NCI-H774 (cell line): ENCODE measurements around the gene RPS6KB1.
A peak's percentile ranks its signal among the peaks of the same experiment; 100 is the strongest.
"Not testable (repeated sequence)": the region's sequence is repeated elsewhere in the genome, so short reads cannot be mapped to it uniquely, and the experiment has no call there.

Experiments
- DNase-seq: peaks from one replicate; lab custom pipeline; 2025; lab: John Stamatoyannopoulos, UW

The RPS6KB1 gene

DNA sequence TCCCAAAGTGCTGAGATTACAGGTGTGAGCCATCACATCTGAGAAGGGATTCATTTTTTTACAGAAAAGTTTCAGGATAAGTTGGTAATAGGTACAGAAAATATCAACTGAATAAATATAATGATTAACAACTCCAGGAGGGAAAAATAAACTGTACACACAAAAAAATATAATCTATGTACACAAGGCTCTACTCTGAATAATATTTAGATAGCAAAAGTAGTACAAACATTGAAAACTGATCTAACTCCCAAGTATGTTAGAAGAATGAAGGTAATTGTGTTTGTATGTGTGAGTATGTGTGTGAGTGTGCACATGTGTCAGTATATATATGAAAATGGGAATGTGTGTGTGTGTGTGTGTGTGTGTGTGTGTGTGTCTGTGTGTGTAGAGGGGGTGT is 20.6 kb upstream of the RPS6KB1 start:
- DNase-seq = no peak

DNA sequence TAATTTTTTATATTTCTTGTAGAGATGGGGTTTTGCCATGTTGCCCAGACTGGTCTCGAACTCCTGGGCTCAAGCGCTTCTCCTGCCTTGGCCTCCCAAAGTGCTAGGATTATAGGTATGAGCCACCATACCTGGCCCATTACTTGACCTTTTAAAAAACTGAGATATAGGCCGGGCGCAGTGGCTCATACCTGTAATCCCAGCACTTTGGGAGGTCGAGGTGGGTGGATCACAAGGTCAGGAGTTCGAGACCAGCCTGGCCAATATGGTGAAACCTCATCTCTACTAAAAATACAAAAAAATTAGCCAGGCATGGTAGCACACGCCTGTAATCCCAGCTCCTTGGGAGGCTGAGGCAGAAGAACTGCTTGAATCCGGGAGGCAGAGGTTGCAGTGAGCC is 19.5 kb upstream of the RPS6KB1 start:
- not testable (repeated sequence) for DNase-seq

DNA sequence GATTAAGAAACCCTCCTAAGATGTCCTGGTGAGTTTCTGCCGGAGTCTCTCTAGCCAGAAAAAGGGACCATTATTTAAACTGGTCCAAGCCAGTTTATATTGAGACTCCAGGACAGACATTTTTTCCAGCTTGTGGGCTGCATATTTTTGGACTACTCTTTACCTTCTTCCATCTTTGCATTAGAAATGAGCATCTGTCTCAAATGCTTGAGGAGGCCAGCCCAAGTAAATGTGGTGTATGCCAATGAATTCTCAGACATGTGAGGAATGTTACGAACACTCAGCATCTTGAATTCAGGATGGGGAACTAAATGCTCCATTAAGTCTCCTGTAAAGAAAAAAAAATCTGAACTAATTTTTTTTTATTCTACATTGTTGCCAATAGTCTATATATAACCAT is 18.5 kb upstream of the RPS6KB1 start:
- DNase-seq = no peak

DNA sequence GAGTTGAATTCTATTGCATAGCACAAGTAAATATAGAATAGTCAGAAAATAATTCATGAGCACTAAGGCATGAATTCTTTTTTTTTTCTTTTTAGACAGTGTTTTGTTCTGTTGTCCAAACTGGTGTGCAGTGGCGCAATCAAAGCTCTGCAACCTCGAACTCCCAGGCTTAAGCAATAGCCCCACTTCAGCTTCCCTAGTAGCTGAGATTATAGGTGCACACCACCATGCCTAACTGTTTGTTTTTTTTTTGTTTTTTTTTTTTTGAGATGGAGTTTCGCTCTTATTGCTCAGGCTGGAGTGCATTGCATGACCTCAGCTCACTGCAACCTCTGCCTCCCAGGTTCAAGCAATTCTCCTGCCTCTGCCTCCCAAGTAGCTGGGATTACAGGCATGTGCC is 16.8 kb upstream of the RPS6KB1 start:
- DNase-seq = no peak

DNA sequence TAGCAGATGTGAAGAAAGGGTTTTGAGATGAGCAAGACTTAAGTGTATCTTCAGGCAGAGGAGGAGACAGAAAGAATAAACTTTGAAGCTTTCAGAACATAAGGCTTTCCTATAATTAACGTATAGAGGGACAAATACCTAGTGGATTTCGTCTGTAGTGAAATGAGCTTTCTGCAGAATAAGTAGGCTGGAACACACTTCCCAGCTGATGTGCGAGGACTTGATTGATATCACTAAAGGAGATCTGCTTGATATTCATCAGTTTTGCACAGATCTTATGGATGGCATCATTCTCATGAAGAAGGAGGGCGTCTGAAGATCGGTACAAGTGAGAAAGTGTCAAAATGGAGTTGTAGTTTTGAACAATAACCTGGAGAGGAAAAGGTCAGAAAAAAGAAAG is 15.0 kb upstream of the RPS6KB1 start:
- DNase-seq = no peak

DNA sequence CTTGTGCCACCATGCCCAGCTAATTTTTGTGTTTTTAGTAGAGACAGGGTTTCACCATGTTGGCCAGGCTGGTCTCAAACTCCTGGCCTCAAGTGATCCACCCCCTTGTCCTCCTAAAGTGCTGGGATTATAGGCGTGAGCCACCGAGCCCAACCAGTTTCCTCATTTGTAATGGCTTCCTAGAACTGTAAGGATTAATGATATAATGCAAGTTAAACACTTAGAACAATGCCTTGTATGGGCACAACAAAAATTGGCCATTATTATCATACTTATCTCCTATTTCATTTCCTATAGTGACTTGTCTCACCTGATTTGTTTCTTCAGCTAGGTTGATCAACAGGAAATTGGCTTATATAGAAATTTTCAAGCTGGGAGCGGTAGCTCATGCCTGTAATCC is 14.3 kb upstream of the RPS6KB1 start:
- no peak for DNase-seq

DNA sequence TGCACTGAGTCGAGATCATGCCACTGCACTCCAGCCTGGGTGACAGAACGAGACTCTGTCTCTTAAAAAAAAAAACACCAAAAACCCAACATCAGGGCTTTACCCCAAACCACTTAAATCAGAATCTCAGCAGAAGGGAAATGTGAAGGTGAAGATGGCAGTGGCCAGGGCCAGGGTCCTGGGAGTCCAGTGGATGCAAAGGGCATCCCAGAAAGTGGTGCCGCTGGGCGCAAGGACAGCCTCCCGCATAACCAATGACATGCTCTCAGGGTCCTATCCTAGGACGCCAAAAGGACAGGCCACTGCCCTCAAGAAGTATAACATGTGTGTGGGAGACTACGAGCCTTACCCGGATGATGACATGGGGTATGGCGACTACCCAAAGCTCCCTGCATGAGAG is 8.1 kb upstream of the RPS6KB1 start:
- no peak for DNase-seq

DNA sequence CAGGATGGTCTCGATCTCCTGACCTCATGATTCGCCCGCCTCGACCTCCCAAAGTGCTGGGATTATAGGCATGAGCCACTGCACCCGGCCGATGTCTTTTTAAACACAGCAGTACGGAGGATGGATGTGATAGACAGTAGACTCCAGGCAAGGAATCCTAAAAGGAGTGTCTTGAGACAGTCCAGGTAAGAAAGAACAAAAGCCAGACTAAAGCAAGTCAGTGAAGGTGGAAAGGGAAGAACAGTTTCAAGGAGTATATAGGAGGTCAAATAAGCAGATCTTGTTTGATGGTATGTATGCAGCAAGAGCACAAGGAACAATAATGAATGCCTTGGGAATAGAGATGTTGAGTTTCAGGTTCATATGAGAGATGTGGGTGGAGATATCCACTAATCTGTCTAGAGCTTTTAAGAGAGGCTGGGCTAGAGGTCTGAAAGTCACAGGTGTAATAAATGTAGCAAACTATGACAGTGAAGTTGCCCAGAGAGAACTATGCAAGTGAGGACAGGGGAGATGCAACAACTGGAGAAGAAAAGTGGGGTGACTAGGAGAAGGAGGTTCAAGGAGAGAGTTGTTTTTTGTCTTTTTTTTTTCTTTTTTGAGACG is 4.7 kb upstream of the RPS6KB1 start:
- no peak for DNase-seq

DNA sequence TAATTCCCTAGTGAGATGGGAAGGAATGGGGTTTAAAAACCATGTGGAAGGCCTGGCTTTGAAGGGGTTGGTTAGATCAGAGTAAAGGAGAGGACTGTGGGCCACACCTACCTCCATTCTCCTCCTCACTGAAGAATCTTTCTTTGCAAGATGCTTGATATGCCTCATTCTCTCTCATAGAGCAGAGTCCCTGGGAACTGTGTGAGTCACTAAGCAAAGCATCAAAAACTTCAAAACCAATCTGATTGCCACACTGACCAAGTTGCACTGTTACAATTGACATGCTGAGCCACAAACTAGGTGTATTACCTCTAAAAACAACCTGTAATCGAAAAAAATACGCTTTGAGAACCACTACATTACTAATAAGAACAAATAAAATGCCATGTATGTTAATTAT is 2.2 kb upstream of the RPS6KB1 start:
- DNase-seq = no peak

DNA sequence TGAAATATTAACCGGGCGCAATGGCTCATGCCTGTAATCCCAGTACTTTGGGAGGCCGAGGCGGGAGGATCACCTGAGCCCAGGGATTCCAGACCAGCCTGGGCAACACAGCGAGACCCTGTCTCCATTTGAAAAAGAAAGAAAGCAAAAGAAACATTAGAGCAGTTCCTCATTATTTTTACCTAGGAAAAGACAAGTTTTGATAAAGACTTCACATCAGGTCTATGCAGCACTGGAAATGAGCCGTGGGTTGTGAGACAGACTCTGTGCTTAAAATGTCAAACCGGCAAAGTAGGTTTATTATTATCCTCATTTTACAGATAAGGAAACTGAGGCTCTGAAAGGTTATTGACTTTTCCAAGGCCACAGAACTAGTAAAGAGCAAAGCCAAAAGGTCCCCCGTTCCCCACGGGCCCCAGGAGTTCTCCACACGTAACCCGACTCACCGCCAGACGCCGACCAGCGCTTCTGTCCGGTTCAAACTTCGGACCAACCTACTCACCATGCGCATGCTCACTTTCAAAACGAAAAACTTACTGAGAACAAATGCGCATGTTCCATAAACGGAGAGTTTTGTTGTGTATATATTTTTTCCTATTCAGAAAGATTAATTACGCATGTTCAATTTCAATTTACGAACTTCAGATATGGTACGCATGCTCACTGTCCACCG is 534 bp upstream of the RPS6KB1 start:
- no peak for DNase-seq

DNA sequence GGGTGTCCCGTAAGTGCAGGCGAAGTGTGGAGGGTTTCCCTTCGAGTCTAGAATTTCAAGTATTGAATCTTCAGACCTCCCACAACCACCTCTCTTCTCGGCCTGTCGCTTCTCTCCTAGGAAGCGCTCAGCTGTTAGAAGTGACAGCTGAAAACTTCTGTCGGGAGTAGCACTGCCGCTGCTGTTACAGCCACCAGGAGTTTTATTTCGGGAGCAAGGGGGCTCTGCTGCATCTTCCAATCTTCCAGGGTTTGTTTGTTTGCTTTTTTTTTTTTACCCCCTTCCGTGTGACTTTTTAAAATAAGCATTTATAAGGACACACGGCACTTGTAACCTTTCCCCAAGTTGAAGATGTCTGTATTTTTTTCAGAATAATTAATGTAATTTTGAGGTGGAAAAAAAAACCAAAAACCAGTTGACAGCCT is 767 bp downstream of the RPS6KB1 start:
- no peak for DNase-seq

DNA sequence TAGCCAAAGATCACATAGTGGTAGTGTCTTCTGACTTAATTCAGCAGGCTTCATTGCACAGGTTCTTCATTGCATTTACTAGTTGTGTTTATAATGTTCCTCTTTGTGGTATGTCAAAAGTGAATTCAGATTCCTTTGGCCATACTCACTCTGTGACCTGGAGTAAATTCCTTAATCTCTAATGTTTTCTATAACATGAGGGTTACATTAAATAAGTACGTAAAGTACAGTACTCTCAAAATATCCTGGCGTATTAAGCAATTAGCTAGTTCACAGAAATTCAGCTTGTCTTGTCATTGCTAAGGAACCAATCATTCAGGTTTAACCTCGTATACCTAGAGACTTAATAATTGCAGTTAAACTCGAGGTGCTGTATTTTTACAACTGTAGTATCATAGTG is 4.2 kb downstream of the RPS6KB1 start:
- no peak for DNase-seq

DNA sequence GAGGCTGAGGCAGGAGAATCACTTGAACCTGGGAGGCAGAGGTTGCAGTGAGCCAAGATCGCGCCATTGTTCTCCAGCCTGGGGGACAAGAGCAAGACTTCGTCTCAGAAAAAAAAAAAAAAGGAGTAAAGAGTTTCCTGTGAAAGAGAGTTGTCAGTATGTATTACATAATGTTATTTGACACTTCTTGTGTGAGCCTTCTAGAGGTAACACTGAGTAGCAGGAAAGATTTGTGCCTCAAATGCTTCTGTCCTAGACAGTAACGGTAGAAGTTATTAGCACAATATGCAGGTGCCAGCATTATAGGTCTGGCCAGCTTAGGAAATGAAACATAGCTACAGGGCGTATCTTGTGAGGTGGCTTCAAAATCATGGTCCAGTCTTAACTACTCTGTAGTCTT is 6.2 kb downstream of the RPS6KB1 start:
- peak; percentile 3 for DNase-seq

DNA sequence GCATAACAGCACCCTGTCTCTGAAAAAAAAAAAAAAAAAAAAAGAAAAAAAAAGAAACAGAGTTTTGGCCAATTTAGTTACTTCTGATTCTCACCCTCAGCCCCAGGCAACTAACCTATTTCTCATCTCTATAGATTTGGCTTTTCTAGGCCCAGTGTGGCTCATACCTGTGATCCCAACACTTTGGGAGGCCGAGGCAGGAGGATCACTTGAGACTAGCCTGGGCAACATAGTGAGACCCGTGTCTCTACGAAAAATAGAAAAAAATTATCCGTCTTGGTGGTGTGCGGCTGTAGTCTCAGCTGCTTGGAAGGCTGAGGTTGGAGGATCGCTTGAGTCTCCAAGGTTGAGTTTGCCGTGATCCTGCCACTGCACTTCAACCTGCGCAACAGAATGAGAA is 8.7 kb downstream of the RPS6KB1 start:
- no peak for DNase-seq

DNA sequence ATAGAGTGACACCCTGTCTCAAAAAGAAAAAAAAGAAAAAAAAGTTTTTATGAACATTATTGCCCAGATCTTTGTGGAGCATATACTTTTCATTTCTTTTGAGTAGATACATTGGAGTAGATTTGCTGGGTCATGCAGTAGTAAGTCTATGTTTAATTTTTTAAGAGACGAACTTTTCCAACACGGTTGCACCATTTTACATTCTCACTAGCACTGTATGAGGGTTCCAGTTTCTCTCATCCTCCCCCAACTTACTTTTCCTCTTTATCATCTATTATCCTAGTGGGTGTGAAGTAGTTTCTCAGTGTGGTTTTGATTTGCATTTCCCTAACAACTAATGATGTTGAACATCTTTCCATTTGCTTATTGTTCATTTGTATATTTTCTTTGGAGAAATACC is 10.5 kb downstream of the RPS6KB1 start:
- no peak for DNase-seq

DNA sequence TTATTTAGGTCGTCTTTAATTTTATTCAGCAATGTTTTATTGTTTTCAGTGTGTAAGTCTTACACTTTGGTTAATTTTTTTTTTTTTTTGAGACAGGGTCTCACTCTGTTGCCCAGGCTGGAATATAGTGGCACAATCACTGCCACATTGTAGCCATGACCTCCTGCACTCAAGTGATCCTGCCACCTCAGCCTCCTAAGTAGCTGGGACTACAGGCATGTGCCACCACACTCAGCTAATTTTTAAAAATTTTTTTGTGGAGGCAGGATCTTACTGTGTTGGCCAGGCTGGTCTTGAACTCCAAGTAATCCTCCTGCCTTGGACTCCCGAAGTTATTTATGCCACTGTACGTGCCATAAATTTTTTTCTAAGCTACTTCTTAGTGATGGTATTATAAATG is 14.5 kb downstream of the RPS6KB1 start:
- DNase-seq = no peak

DNA sequence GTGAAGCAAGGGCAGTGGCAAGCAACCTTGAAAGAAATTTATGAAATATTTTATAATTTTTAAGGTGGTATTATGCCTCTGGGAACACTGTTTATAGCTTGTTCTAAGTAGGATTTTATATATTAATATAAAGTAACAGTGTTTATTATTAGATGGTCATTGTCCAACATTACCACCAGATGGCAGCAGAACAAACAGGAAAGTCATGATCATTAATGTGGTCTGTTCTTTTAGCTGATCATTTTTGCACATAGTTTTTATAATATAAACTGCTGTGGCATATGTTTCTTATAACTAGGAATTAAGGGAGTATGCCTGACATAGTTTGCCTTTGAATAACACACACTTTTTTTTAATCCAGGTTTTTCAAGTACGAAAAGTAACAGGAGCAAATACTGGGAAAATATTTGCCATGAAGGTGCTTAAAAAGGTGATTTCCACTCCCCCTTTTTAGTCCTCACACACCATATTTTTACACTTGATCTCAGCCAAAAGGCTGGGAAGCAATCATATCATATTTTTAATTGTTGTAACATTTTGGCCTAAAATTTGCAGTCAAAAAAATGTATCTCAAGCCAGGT is 21.4 kb downstream of the RPS6KB1 start:
- DNase-seq = peak; percentile 16

DNA sequence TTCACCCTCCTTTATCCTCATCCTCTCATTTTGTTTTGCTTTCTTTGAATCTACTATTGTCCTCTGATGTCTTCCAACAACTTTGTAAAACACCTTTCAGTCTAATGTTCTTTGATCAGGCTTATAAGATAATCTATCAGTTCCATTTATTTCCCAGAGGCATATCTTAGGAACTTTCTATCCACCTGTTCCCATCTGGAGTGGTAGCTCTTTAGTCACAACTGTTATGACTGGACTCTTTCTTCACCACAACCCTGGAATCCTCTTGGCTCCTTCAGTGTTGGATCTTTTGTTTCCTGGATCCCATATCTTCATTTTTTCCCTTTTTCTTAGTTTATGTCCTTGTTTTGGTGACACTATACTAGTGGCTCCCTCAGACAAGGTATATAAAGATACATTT is 23.5 kb downstream of the RPS6KB1 start:
- DNase-seq = no peak

DNA sequence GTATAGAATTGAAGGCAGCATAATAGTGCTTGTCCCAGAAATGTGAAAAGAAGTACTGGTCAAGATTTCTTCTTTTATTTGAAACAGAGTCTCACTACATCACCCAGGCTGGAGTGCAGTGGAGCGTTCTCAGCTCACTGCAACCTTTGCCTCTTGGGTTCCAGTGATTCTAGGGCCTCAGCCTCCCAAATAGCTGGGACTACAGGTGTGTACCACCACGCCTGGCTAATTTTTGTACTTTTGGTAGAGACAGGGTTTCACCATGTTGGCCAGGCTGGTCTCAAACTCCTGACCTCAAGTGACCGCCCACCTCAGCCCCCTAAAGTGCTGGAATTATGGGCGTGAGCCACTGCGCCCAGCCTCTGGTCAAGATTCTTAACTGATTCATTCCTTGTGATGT is 27.7 kb downstream of the RPS6KB1 start:
- not testable (repeated sequence) for DNase-seq

DNA sequence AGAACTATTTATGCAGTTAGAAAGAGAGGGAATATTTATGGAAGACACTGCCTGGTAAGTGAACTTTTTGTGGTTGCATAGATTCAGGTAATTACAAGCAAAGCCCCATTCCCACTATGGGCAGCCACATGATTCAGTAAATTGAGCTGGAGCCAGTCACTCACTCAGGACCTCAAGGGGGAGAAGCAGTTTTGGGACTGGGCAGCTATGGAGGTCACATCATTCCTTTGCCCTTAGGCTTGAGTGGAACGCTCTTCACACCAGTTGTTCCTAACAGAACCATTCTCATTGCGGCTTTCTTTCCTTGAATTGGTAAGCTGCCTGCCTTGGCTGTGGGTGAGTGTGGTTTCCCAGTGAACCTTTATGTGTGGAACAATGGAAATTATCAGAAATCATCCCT is 37.2 kb downstream of the RPS6KB1 start:
- not testable (repeated sequence) for DNase-seq

DNA sequence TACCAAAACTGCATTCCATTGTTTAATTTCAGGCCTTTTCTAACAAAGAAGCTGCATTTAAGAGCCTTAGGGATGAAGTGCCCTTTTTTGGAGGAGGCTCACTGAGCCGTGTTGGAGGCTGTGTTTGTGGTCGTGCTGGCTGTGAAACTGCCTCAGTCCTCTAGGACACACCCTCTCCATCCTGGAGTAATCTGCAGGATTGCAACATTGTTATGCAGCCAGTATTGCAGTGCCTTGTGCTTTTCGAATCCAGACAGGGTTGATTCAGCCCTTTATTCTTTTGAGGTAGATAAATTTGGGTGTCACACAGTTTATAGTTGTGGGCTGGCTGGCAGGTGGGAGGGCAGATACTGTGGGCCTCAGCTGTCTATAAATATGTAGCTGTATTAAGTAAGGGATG is 37.8 kb downstream of the RPS6KB1 start:
- not testable (repeated sequence) for DNase-seq

DNA sequence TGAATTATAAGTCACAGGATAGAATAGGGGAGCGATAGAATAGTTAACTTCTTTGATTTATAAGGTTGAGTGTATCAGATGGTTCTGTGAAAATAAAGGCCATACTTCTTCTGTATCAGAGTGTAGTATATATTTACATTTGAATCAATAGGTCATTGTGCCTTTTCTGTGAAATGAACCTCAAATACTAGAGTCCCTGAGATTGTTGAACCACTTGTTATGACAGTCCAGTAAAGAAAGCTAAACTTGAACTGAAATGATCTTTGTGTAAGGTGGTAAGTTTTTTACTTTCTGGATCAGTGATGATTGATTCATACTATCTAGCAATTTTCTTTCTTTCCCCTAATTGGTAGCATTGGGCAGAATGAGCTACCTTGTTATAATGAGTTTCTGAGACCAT is 40.4 kb downstream of the RPS6KB1 start:
- not testable (repeated sequence) for DNase-seq

DNA sequence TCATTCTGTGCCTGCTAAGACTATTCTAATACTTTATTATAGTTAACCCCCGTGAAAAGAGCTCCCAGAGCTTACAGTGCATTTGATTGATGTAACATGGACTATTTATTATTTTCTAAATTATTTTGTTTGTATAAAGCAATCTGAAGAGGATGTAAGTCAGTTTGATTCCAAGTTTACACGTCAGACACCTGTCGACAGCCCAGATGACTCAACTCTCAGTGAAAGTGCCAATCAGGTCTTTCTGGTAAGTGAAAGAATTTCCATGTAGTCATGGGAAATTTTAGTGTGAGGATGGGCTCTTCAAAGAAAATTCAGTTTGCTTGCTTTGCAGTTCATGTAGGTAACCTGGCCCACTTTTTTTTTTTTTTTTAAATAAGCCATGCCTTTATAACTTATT is 47.8 kb downstream of the RPS6KB1 start:
- DNase-seq = not testable (repeated sequence)

DNA sequence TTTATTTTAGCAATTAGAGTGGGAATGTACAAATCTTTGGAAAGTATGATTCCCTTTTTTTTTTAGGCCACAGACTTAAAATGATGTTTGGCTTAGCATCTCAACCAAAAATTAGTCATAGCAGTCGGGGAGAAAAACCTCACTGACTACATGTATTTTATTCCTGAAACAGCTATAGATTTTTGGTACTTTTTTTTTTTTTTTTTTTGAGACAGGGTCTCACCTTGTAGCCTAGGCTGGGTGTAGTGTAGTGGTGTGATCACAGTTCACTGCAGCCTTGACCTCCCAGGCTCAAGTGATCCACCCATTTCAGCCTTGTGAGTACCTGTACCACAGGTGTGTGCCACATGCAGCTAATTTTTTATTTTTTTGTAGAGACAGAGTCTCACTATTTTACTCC is 48.2 kb downstream of the RPS6KB1 start:
- DNase-seq = no peak
